Spleen (tissue), 11 donors: Measurements from ENCODE around the gene ETHE1. TPM values are rescaled to one million over a fixed set of nuclear protein-coding genes. Genes with fewer than 3 reads are reported as not detected.

Source experiments
- DNase-seq: peaks from one replicate; pipeline ENCODE4 v3.0.0-alpha.2; 2020
- H3K27ac ChIP-seq, 8 donors: fragments of 200-600 bp; sonication (generic) in 7 of 8; 1 replicate in 4 of 8; 2 replicates in 4 of 8; pipeline versions ENCODE4 v1.5.0 to v1.8.0; 2016 to 2021; ENCODE audit warnings: inconsistent platforms in 4 of 8, mild to moderate bottlenecking in 4 of 8, moderate library complexity in 1 of 8
- H3K27me3 ChIP-seq, 7 donors: fragments of 200-600 bp; sonication (generic) in 6 of 7; replicated peaks in 1 of 7; 1 replicate in 4 of 7; 2 replicates in 3 of 7; pipeline versions ENCODE4 v1.5.0 to v1.8.0; 2016 to 2021; ENCODE audit warnings: inconsistent platforms in 3 of 7, mild to moderate bottlenecking in 1 of 7
- H3K36me3 ChIP-seq, 6 donors: fragments of 200-600 bp; sonication (generic) in 5 of 6; 1 replicate in 4 of 6; 2 replicates in 2 of 6; pipeline versions ENCODE4 v1.5.0 to v1.8.0; 2016 to 2021; ENCODE audit warnings: inconsistent platforms in 2 of 6
- H3K4me1 ChIP-seq, 6 donors: fragments of 200-600 bp; sonication (generic) in 5 of 6; 1 replicate in 3 of 6; 2 replicates in 3 of 6; pipeline versions ENCODE4 v1.5.0 to v1.8.0; 2016 to 2021; ENCODE audit warnings: inconsistent platforms in 3 of 6
- H3K4me3 ChIP-seq, 8 donors: fragments of 200-600 bp; sonication (generic) in 7 of 8; 1 replicate in 4 of 8; 2 replicates in 4 of 8; pipeline versions ENCODE4 v1.5.0 to v1.8.0; 2016 to 2021; ENCODE audit warnings: inconsistent platforms in 4 of 8, mild to moderate bottlenecking in 4 of 8, moderate library complexity in 2 of 8
- H3K9me3 ChIP-seq, 8 donors: fragments of 200-600 bp; sonication (generic) in 7 of 8; 1 replicate in 4 of 8; 2 replicates in 4 of 8; pipeline versions ENCODE4 v1.5.0 to v1.8.0; 2016 to 2021; ENCODE audit warnings: inconsistent platforms in 4 of 8
- POLR2A ChIP-seq, 3 donors: fragments of 450-650 bp; IDR thresholded peaks; one replicate each; pipeline ENCODE4 v1.5.1; 2017; ENCODE audit warnings: antibody characterized with exemption in 3 of 3, mild to moderate bottlenecking in 1 of 3
- POLR2AphosphoS5 ChIP-seq, 3 donors: sonication (generic); formaldehyde crosslinking; IDR thresholded peaks; one replicate each; pipeline ENCODE4 v1.5.1; 2017; ENCODE audit warnings: antibody characterized with exemption in 3 of 3
- WGBS, 5 donors: extraction: QIAGEN DNeasy Blood & Tissue Kit in 3 of 5; methylation state at CpG; one replicate each; pipeline versions ENCODE4 v1.1.5 to v1.1.7; 2013 to 2018; 5-methylcytosine and 5-hydroxymethylcytosine counted together
- intact Hi-C: fragments of 100-400 bp; cut with DNase I; formaldehyde crosslinking; loops from one replicate; pipeline ENCODE4 v1.15.0; 2023; ENCODE audit warnings: low total_unique reads
- polyA plus RNA-seq, 3 donors: library from polyadenylated mRNA; stranded (reverse); fragments of 200-250 nt; gene quantifications; one replicate each; pipeline ENCODE4 v1.2.1, GENCODE V29; 2013
- total RNA-seq, 7 donors: library from RNA; depleted of rRNA in 3 of 7; stranded (reverse); fragments of >200 nt in 3 of 7; fragmentation: NEBNext Ultra II Directional in 4 of 7; extraction: Animal tissue kit (Norgen Biotek cat#: 25700) in 4 of 7; gene quantifications; one replicate each; pipeline versions ENCODE4 v1.1.0 to v1.2.1, GENCODE V29; 2016 to 2021
- TF ChIP-seq, protein P1 (sequence below), 11 experiments: fragments of 200-600 bp in 7 of 11; fragments of 450-650 bp in 4 of 11; sonication (generic) in 4 of 11; IDR thresholded peaks in 8 of 11; conservative IDR thresholded peaks in 3 of 11; 1 replicate in 7 of 11; 2 replicates in 4 of 11; pipeline versions ENCODE4 v1.4.0 to v1.8.0; 2016 to 2021; ENCODE audit warnings: antibody characterized with exemption in 11 of 11, inconsistent platforms in 4 of 11, mild to moderate bottlenecking in 1 of 11
- donor health status: healthy with polysubstance abuse.
- donor health status: DM: no; HTN: no; CAD: no; lungs with moderate emphysema.
- donor health status: DM: no; HTN: no; CAD: no.
- donor health status: Bipolar disorder and iron deficiency.
- donor health status: healthy.
- donor health status: DM: no; HTN: no; CAD: no.
- donor health status: DM: yes; HTN: yes; CAD: no.

The ETHE1 gene
- total and polyA plus RNA-seq, 10 donors: 20.2 to 53.4 (median 34.9) TPM

DNA sequence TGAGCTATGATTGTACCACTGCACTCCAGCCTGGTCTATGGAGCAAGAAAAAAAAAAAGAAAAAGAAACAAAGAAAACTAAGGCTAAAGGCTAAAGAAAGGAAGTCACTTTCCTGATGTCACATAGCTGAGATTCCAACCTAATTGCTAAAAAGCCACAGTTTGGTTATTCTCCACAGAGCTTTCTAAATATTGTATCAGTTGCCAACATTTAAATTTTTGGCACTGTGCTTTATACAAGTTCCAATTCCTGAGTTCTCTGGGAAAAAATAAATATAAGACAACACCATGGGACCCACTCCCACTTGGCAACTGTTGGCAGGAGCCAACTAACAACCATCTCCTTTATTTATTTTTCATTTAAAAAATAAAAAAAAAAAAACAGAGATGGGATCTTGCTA, 50.4 kb downstream of the ETHE1 start:
- Histone ChIP-seq H3K27ac (peak overlapping the region in 7 of 8 donors; percentile 26 to 84 (median 74)), H3K36me3 (peaks cover 0 to 27% (median 2%) of the 10 kb centered on the region in 6 donors), H3K27me3 (no peaks in the 10 kb centered on the region), H3K4me1 (peaks cover 8 to 21% (median 17%) of the 10 kb centered on the region in 6 donors), H3K4me3 (no peak overlapping the region), H3K9me3 (no peaks in the 10 kb centered on the region)
- TF ChIP-seq POLR2A (IDR thresholded peaks at IDR 0.05): no peak
- TF ChIP-seq, protein P1, sequence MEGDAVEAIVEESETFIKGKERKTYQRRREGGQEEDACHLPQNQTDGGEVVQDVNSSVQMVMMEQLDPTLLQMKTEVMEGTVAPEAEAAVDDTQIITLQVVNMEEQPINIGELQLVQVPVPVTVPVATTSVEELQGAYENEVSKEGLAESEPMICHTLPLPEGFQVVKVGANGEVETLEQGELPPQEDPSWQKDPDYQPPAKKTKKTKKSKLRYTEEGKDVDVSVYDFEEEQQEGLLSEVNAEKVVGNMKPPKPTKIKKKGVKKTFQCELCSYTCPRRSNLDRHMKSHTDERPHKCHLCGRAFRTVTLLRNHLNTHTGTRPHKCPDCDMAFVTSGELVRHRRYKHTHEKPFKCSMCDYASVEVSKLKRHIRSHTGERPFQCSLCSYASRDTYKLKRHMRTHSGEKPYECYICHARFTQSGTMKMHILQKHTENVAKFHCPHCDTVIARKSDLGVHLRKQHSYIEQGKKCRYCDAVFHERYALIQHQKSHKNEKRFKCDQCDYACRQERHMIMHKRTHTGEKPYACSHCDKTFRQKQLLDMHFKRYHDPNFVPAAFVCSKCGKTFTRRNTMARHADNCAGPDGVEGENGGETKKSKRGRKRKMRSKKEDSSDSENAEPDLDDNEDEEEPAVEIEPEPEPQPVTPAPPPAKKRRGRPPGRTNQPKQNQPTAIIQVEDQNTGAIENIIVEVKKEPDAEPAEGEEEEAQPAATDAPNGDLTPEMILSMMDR (IDR thresholded peaks at IDR 0.05 in 8 of 11, conservative IDR thresholded peaks at IDR 0.05 in 3 of 11): no peak
- no peak for TF ChIP-seq POLR2AphosphoS5 (IDR thresholded peaks at IDR 0.05)
- intact Hi-C loops: no loop called here
- no peak for DNase-seq

DNA sequence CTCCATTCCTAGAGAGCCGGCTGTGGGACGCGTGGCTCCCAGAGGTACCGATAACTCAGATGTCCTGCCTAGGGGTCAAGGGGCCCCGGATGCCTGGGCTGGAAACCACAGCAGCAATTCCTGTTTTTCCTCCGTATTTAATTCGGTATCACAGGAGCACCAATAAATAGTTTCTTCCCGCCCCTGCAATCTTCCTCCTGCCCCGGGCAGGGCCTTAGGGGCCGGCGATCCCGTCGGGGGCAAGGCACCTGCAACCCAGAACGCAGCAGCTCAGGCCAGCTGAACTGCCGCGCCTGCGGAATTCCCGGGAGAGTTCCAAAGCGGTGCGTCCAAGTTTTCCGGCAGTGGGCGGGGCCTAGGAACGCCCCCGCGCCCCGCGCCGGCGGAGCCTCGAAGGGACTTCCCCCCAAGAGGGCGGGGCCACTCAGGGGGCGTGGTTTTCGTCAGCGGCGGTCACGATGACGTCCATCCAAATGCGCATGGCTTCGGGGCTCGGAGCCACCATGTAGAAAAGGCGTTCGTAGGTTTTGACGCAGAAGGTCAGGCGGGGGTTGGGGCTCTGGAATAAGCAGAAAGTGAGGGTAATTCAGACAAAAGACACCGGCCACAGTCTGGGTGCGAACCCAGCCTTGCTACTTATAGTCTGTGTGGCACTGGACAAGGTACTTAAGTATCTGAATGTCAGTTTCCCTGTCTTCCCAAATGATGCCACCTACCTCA, 51.9 kb downstream of the ETHE1 start:
- 5 to 10% (median 6%) methylated on average over 40 to 46 of the region's 46 CpGs for WGBS, 5 donors
- no peaks in the 10 kb centered on the region for H3K27me3 ChIP-seq
- intact Hi-C loops: no loop called here

DNA sequence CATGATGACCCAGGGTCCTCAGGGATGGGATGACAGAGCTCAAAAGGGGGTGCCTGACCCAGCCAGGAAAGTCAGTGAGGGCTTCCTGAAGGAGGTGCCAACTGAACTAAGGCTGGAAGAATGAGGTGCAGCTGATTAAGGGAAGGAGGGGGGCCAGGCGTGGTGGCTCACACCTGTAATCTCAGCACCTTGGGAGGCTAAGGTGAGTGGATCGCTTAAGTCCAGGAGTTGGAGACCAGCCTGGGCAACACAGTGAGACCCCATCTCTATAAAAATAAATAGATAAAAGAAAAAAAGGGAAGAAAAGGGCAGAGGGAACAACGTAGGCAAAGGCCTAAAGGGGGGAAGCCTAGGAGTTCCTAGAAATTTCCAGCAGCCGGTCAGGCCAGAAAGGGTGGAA, 52.5 kb downstream of the ETHE1 start:
- 66 to 88% (median 77%) methylated on average over 4 of the region's 4 CpGs for WGBS, 5 donors
- intact Hi-C loops: no loop called here
- no peak for TF ChIP-seq POLR2AphosphoS5 (IDR thresholded peaks at IDR 0.05)
- TF ChIP-seq, protein P1 (IDR thresholded peaks at IDR 0.05 in 8 of 11, conservative IDR thresholded peaks at IDR 0.05 in 3 of 11): no peak
- TF ChIP-seq POLR2A (IDR thresholded peaks at IDR 0.05): no peak
- Histone ChIP-seq H3K36me3 (peaks cover 0 to 18% (median 2%) of the 10 kb centered on the region in 6 donors), H3K4me1 (peaks cover 8 to 21% (median 17%) of the 10 kb centered on the region in 6 donors), H3K4me3 (peak overlapping the region in 4 of 8 donors; percentile 38 to 70 (median 40)), H3K27ac (peak overlapping the region in 7 of 8 donors; percentile 73 to 86 (median 80)), H3K27me3 (no peaks in the 10 kb centered on the region), H3K9me3 (no peaks in the 10 kb centered on the region)
- DNase-seq: no peak

More for the DNA sequence above, 51.9 kb downstream of the ETHE1 start:
- peak overlapping the region; percentile 31 to 70 (median 38) for H3K4me3 ChIP-seq
- peak overlapping the region; percentile 73 to 86 (median 80) for H3K27ac ChIP-seq
- peak; percentile 96 for DNase-seq
- peaks cover 8 to 21% (median 17%) of the 10 kb centered on the region in 6 donors for H3K4me1 ChIP-seq
- TF ChIP-seq POLR2A (IDR thresholded peaks at IDR 0.05) (no peak), POLR2AphosphoS5 (IDR thresholded peaks at IDR 0.05) (peak; percentile 83 to 85 (median 85))
- H3K9me3 ChIP-seq: no peaks in the 10 kb centered on the region
- H3K36me3 ChIP-seq: peaks cover 0 to 18% (median 2%) of the 10 kb centered on the region in 6 donors

DNA sequence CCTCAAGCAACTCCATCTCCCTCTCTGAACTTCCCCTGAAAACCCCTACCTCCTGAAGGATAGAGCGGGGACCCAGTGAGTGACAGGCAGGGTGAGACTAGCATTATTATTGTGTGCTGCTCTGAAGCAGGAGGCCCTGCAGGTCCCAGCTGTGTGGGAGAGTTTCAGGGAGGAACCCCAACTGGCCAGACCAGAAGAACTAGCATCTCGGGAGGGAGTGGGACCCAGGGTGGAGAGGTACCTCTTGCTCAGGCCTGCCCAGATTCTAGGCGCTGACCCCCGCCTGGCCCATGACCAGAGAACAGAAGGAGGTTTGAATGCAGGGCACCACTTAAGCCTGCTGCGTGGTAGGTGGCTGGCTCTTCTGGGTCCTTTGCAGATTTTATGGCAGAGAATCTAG, 55.9 kb downstream of the ETHE1 start:
- peaks cover 0 to 4% (median 0%) of the 10 kb centered on the region in 7 donors for H3K27me3 ChIP-seq
- no peak for DNase-seq
- H3K36me3 ChIP-seq: no peaks in the 10 kb centered on the region
- no peaks in the 10 kb centered on the region for H3K9me3 ChIP-seq
- no peak overlapping the region for H3K27ac ChIP-seq
- TF ChIP-seq POLR2A (IDR thresholded peaks at IDR 0.05) (no peak), POLR2AphosphoS5 (IDR thresholded peaks at IDR 0.05) (no peak)
- TF ChIP-seq, protein P1 (IDR thresholded peaks at IDR 0.05 in 8 of 11, conservative IDR thresholded peaks at IDR 0.05 in 3 of 11): no peak
- no peak overlapping the region for H3K4me3 ChIP-seq
- intact Hi-C loops: no loop called here
- H3K4me1 ChIP-seq: peaks cover 8 to 33% (median 16%) of the 10 kb centered on the region in 6 donors
- 85 to 100% (median 91%) methylated on average over 1 to 5 of the region's 5 CpGs for WGBS, 5 donors
